Measurements from ENCODE around the gene DENND1C. TPM values are rescaled to one million over a fixed set of nuclear protein-coding genes. Genes with fewer than 3 reads are reported as not detected.

Gene DENND1C
- total and polyA plus RNA-seq, 2 of the 8 experiments (the other 6 are each of a cell fraction or from before 2014, with no cell fraction given) = 3.6 to 4.0 TPM

DNA sequence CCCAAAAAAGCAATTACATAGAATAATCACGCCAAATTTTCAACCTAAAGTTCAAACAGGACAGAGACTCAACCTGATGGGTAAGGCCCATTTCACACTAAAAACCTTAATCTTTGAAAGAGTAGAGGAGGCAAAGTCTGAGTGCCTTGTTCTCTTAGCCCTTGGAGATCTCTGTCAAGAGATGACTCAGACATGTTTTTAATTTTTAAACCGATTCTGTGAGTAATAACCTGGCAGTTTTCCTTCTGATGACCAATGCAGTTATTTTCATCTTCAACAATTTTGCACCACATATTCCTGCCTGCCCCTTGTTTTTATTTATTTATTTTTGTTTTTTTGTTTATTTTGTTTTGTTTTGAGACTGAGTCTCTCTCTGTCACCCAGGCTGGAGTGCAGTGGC, 37.7 kb upstream of the DENND1C start:
- FAIRE-seq = no peak
- H3K4ac ChIP-seq (replicated peaks; ENCODE audit: insufficient read length, low read depth, low read length) = no peak overlapping the region

More for the DNA sequence above, 37.7 kb upstream of the DENND1C start:
- no peak overlapping the region for H2BK12ac ChIP-seq (ENCODE audit: low read depth, low read length)
- H2AK5ac ChIP-seq (ENCODE audit: low read depth, low read length) = no peak overlapping the region
- no peak overlapping the region for H2AFZ ChIP-seq (ENCODE audit: low read length)
- H3K79me2 ChIP-seq (ENCODE audit: control insufficient read depth in 1 of 2, insufficient read depth in 2 of 2, low read length in 2 of 2) = no peaks in the 10 kb centered on the region
- no peak overlapping the region for H4K8ac ChIP-seq (ENCODE audit: extremely low read depth, insufficient read depth, low read length)
- no peaks in the 10 kb centered on the region for H3K36me3 ChIP-seq (ENCODE audit: control insufficient read depth in 2 of 4, insufficient read depth in 4 of 4, low read length in 3 of 4)
- H3K4me2 ChIP-seq (ENCODE audit: insufficient read depth in 1 of 2, low read depth in 2 of 2, low read length in 2 of 2) = no peak overlapping the region
- H3K18ac ChIP-seq (ENCODE audit: extremely low read depth, low read length) = no peak overlapping the region
- no peak overlapping the region for H3K9ac ChIP-seq (replicated peaks in 1 of 4; ENCODE audit: extremely low read depth in 1 of 4, low read depth in 3 of 4, low read length in 3 of 4)
- no peak for DNase-seq (ENCODE audit: low read depth in 1 of 2, low spot score in 2 of 2)
- POLR2A ChIA-PET (ENCODE audit: partially characterized antibody) = interaction anchor here (0.6 to 1.0 kb wide), 2 partner anchors 11 to 12 kb away, joined by 3 to 5 read pairs; partner anchors contain the start of gene TNFSF9
- H3K4me1 ChIP-seq (replicated peaks in 1 of 4; ENCODE audit: control insufficient read depth in 3 of 4, insufficient read depth in 4 of 4, low read length in 3 of 4) = peaks cover 0 to 5% (median 3%) of the 10 kb centered on the region in 4 experiments; a peak in 4 of 7 replicates
- no peak overlapping the region for H3K14ac ChIP-seq (ENCODE audit: insufficient read length)
- no peak overlapping the region for H3K56ac ChIP-seq (replicated peaks; ENCODE audit: insufficient read length, low read depth, low read length)
- H4K20me1 ChIP-seq (replicated peaks in 1 of 2; ENCODE audit: control insufficient read depth in 1 of 2, insufficient read depth in 2 of 2, low read length in 2 of 2) = peaks cover 0 to 3% of the 10 kb centered on the region in 2 experiments
- H2BK15ac ChIP-seq (ENCODE audit: low read length) = no peak overlapping the region
- H3K23me2 ChIP-seq (ENCODE audit: low read depth, low read length) = peaks cover 12% of the 10 kb centered on the region; the same call in 1 of the 2 replicates
- 86% methylated on average over 2 of the region's 2 CpGs; no CpG with 5 or more reads in 1 of the 2 experiments for WGBS, 2 experiments (ENCODE audit: extremely low coverage in 1 of 2, insufficient coverage in 1 of 2, insufficient read length in 1 of 2, insufficient replicate concordance in 2 of 2, low coverage in 1 of 2, low lambda C conversion rate in 2 of 2, missing lambda C conversion rate in 1 of 2)
- H3K27ac ChIP-seq (ENCODE audit: low read depth, low read length) = no peak overlapping the region
- H2BK120ac ChIP-seq (replicated peaks; ENCODE audit: low read depth, low read length) = no peak overlapping the region
- no peak overlapping the region for H4K91ac ChIP-seq (replicated peaks; ENCODE audit: insufficient read length, low read length)
- H3K27me3 ChIP-seq (replicated peaks in 1 of 4; ENCODE audit: control insufficient read depth in 3 of 4, extremely low read depth in 1 of 4, insufficient read depth in 3 of 4, low read length in 3 of 4) = peaks cover 0 to 2% (median 0%) of the 10 kb centered on the region in 4 experiments; a peak in 1 of 7 replicates
- H2BK5ac ChIP-seq (ENCODE audit: low read depth, low read length) = no peak overlapping the region
- no peaks in the 10 kb centered on the region for H3K9me3 ChIP-seq (ENCODE audit: insufficient read depth in 2 of 2, low read depth in 1 of 2, low read length in 1 of 2)
- H3K23ac ChIP-seq (ENCODE audit: insufficient read length) = no peak overlapping the region
- no peak overlapping the region for H3K4me3 ChIP-seq (ENCODE audit: extremely low read depth in 1 of 4, insufficient read depth in 2 of 4, low read depth in 3 of 4, low read length in 4 of 4)
- H3K79me1 ChIP-seq (ENCODE audit: low read depth, low read length) = no peaks in the 10 kb centered on the region
- TF ChIP-seq PHF8 (conservative IDR thresholded peaks at IDR 0.05; ENCODE audit: low read depth, low read length) (no peak), ASH2L (IDR thresholded peaks at IDR 0.05; ENCODE audit: low read length) (no peak)
- H4K5ac ChIP-seq (ENCODE audit: insufficient read length, low read depth, low read length) = no peak overlapping the region
- CTCF ChIA-PET (ENCODE audit: partially characterized antibody) = interaction anchor here (0.6 to 1.4 kb wide), 2 partner anchors 112 to 1049 kb away, joined by 3 read pairs; no protein-coding TSS in a partner anchor
- H2BK20ac ChIP-seq (ENCODE audit: low read length) = no peak overlapping the region
